SKM-1 (cell line): Measurements from ENCODE around the gene ROBO1.

Source experiments
- DNase-seq: peaks from one replicate; lab custom pipeline; 2025; ENCODE audit not compliant: unreplicated experiment; lab: John Stamatoyannopoulos, UW

Gene ROBO1

GRCh38 chr3:78992400-78992799 lies 775.4 kb downstream of the ROBO1 start:
- no peak for DNase-seq

GRCh38 chr3:78991656-78992055 lies 776.1 kb downstream of the ROBO1 start:
- no peak for DNase-seq

- DNase-seq, result no peak
These were observed 777.6 kb downstream of the ROBO1 start for GRCh38 chr3:78990156-78990555.

- DNase-seq, result no peak
These were observed 779.5 kb downstream of the ROBO1 start for GRCh38 chr3:78988324-78988723.

- DNase-seq, result no peak
These were observed 781.2 kb downstream of the ROBO1 start for GRCh38 chr3:78986416-78987101.

- DNase-seq, result no peak
These were observed 781.8 kb downstream of the ROBO1 start for GRCh38 chr3:78985981-78986380.

- no peak for DNase-seq
These were observed 788.8 kb downstream of the ROBO1 start for GRCh38 chr3:78979028-78979427.

GRCh38 chr3:78978037-78978436 lies 789.8 kb downstream of the ROBO1 start:
- no peak for DNase-seq

- no peak for DNase-seq
These were observed 790.7 kb downstream of the ROBO1 start for GRCh38 chr3:78977073-78977472.

- no peak for DNase-seq
These were observed 791.6 kb downstream of the ROBO1 start for GRCh38 chr3:78976200-78976599.

- no peak for DNase-seq
These were observed 793.5 kb downstream of the ROBO1 start for GRCh38 chr3:78974181-78974790.

GRCh38 chr3:78972617-78973301 lies 795.0 kb downstream of the ROBO1 start:
- DNase-seq, result no peak

GRCh38 chr3:78970656-78971055 lies 797.1 kb downstream of the ROBO1 start:
- no peak for DNase-seq

- DNase-seq, result no peak
These were observed 798.3 kb downstream of the ROBO1 start for GRCh38 chr3:78969483-78969882.

GRCh38 chr3:78967061-78967460 lies 800.7 kb downstream of the ROBO1 start:
- no peak for DNase-seq

GRCh38 chr3:78963771-78964170 lies 804.0 kb downstream of the ROBO1 start:
- DNase-seq, result no peak

- DNase-seq, result no peak
These were observed 810.3 kb downstream of the ROBO1 start for GRCh38 chr3:78957456-78957855.

- DNase-seq, result no peak
These were observed 816.4 kb downstream of the ROBO1 start for GRCh38 chr3:78951342-78951945.

- no peak for DNase-seq
These were observed 826.2 kb downstream of the ROBO1 start for GRCh38 chr3:78941587-78941986.

GRCh38 chr3:78940626-78941025 lies 827.2 kb downstream of the ROBO1 start:
- DNase-seq, result no peak

GRCh38 chr3:78940128-78940527 lies 827.7 kb downstream of the ROBO1 start:
- DNase-seq, result no peak

- DNase-seq, result no peak
These were observed 830.3 kb downstream of the ROBO1 start for GRCh38 chr3:78937475-78937874.
